Nephron progenitor cell (in vitro differentiated cells): ENCODE data around the gene MORN1.

ENCODE experiments used
- DNase-seq: peaks from one replicate; pipeline ENCODE4 v3.0.0; 2021
- H3K27ac Mint-ChIP-seq: 2 replicates; pipeline ENCODE4 v1.8.0; 2021; ENCODE audit warnings: mild to moderate bottlenecking, moderate library complexity, mixed read lengths
- H3K27me3 Mint-ChIP-seq: 2 replicates; pipeline ENCODE4 v1.8.0; 2021; ENCODE audit warnings: mild to moderate bottlenecking, low read depth, mixed read lengths; ENCODE audit not compliant: poor library complexity
- H3K36me3 Mint-ChIP-seq: 2 replicates; pipeline ENCODE4 v1.8.0; 2021; ENCODE audit warnings: low read depth, mixed read lengths
- H3K4me1 Mint-ChIP-seq: 2 replicates; pipeline ENCODE4 v1.8.0; 2021; ENCODE audit warnings: mixed read lengths
- H3K4me3 Mint-ChIP-seq: 2 replicates; pipeline ENCODE4 v1.8.0; 2021; ENCODE audit warnings: mild to moderate bottlenecking, moderate library complexity, mixed read lengths
- H3K9me3 Mint-ChIP-seq: 2 replicates; pipeline ENCODE4 v1.8.0; 2021; ENCODE audit warnings: mild to moderate bottlenecking, moderate library complexity, mixed read lengths
- TF ChIP-seq, protein P1 (sequence below): fragments of 200-600 bp; sonication (generic); IDR thresholded peaks from 2 replicates; pipeline ENCODE4 v1.5.0; 2021; ENCODE audit warnings: antibody characterized with exemption

Gene MORN1

DNA sequence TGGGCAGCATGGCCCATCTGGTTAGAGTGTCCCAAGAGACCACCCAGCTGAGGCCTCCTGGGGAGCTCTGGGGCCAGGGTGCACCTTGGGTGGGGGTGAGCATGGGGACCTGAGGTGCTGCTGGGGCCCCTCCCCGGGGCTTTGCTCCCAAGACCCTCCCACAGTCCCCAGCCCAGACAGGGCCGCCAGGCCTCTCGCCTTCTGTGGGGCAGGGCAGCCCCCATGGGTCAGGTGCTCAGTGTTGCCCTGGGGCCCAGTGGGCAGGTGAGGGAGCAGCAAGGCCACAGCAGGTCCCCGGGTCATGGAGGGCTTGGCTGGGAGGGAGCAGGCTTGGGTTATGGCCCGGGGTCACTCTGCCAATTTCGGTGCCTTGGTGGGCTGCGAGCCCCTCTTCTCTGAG is 45.5 kb upstream of the MORN1 start:
- no peaks in the 10 kb centered on the region for H3K9me3 Mint-ChIP-seq
- H3K27ac Mint-ChIP-seq = no peak overlapping the region
- peaks cover 52% of the 10 kb centered on the region for H3K27me3 Mint-ChIP-seq
- no peak overlapping the region for H3K4me3 Mint-ChIP-seq
- TF ChIP-seq, protein P1, sequence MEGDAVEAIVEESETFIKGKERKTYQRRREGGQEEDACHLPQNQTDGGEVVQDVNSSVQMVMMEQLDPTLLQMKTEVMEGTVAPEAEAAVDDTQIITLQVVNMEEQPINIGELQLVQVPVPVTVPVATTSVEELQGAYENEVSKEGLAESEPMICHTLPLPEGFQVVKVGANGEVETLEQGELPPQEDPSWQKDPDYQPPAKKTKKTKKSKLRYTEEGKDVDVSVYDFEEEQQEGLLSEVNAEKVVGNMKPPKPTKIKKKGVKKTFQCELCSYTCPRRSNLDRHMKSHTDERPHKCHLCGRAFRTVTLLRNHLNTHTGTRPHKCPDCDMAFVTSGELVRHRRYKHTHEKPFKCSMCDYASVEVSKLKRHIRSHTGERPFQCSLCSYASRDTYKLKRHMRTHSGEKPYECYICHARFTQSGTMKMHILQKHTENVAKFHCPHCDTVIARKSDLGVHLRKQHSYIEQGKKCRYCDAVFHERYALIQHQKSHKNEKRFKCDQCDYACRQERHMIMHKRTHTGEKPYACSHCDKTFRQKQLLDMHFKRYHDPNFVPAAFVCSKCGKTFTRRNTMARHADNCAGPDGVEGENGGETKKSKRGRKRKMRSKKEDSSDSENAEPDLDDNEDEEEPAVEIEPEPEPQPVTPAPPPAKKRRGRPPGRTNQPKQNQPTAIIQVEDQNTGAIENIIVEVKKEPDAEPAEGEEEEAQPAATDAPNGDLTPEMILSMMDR = no peak
- H3K36me3 Mint-ChIP-seq = no peaks in the 10 kb centered on the region
- no peak for DNase-seq
- no peaks in the 10 kb centered on the region for H3K4me1 Mint-ChIP-seq

DNA sequence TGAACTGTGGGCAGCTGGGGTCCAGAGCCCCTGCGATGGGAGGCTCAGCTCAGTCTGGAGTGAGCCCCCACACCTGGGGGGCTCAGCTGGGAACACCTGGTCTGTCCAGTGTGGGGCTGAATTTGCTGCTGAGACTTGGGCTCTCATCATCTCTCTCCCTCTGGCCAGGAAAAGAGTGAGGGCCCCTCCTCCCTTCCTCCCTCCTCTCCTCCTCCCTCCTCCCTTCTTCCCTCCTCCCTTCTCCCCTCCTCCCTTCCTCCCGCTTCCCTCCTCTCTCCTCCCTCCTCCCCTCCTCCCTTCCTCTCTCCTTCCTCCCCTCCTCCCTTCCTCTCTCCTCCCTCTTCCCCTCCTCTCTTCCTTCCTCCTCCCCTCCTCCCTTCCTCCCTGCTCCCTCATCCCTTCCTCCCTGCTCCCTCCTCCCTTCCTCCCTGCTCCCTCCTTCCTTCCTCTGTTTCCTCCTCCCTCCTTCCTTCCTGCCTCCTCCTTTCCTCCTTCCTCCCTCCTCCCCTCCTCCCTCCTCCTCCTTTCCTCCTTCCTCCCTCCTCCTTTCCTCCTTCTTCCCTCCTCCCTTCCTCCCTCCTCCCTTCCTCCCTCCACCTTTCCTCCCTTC is 44.5 kb upstream of the MORN1 start:
- TF ChIP-seq, protein P1 = no peak
- Mint-ChIP-seq H3K4me1 (no peaks in the 10 kb centered on the region), H3K27ac (no peak overlapping the region), H3K36me3 (no peaks in the 10 kb centered on the region), H3K4me3 (no peak overlapping the region), H3K27me3 (peaks cover 42% of the 10 kb centered on the region), H3K9me3 (no peaks in the 10 kb centered on the region)
- DNase-seq = no peak

DNA sequence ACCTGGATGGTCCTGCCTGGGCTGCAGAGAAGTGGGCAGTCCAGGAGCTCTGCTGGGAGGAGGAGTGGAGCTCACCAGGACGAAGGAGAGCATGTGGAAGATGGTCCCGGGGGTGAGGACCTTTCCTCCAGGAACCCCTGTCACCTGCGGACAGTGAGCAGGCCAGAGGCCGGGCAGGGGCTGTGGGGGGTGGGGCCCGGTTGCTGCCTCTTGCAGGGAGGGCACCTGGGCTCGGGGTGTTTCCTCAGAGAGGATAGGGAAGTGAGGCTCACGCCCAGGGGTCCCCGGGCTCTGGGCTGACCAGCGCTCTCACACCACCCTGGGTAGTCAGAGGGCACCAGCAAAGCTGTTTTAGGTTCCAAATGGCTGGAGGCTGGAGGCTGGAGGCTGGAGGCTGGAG is 43.7 kb upstream of the MORN1 start:
- no peak for DNase-seq
- Mint-ChIP-seq H3K4me1 (no peaks in the 10 kb centered on the region), H3K4me3 (no peak overlapping the region), H3K9me3 (no peaks in the 10 kb centered on the region), H3K27ac (no peak overlapping the region), H3K27me3 (peaks cover 42% of the 10 kb centered on the region), H3K36me3 (no peaks in the 10 kb centered on the region)
- TF ChIP-seq, protein P1 = no peak

DNA sequence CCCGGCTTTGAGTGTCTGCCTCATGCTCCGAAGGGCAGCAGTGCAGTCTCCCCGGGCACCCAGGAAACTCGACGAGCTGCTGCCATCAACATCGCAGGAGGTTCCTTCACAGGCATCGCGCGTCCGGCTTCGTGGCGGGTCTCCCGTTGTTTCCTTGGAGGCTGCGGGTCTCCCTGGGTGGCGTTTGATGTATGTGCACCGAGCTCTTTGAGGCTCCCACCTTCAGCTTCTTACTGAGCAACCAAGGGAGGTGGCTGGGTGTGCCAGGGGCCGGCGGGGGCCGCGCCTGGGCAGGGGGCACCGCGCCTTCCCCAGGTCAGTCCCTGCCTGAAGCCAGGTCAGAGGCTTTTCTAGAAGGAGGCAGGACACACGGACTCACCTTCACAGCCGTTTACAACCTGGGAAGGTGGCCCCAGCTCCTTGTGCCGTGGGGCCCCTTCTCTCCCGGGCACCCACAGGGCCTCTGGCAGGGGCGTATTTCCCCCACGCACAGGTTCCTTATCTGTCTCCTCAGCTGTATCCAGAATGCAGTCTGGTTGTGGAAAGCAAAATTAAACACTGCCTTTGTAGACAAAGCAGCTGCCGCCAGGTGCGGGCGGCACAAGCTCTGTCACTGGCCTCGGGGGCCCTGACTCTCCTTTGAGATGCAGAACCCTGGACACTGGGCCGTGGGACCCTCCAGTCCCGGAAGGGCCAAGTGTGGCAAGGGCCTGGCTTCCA is 42.7 kb upstream of the MORN1 start:
- peaks cover 6% of the 10 kb centered on the region for H3K9me3 Mint-ChIP-seq

DNA sequence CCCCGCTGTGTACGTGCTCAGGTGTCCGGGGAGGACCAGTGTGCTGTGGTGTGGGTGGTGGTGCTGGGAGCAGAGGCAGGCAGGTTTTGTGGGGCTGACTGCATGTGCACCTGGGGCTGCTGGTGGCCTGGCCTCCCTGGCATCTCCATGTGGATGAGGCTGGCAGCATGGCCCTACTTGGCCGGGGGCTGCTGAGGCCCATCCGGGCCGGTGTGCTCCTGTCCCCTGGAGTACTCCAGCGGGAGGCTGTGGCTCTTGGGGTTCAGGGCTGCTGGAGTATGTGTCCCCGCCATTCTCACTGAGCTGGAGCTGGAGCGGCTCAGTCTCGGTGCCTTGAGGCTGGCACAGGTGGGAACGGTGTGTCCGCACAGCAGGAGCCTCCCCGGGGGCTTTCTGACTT is 41.8 kb upstream of the MORN1 start:
- TF ChIP-seq, protein P1 = no peak
- no peak for DNase-seq
- peaks cover 44% of the 10 kb centered on the region for H3K27me3 Mint-ChIP-seq
- peaks cover 6% of the 10 kb centered on the region for H3K9me3 Mint-ChIP-seq
- H3K4me3 Mint-ChIP-seq = no peak overlapping the region
- no peak overlapping the region for H3K27ac Mint-ChIP-seq
- no peaks in the 10 kb centered on the region for H3K4me1 Mint-ChIP-seq
- H3K36me3 Mint-ChIP-seq = no peaks in the 10 kb centered on the region

More for the DNA sequence above, 42.7 kb upstream of the MORN1 start:
- Mint-ChIP-seq H3K4me1 (no peaks in the 10 kb centered on the region), H3K27me3 (peaks cover 44% of the 10 kb centered on the region), H3K36me3 (no peaks in the 10 kb centered on the region), H3K4me3 (no peak overlapping the region), H3K27ac (no peak overlapping the region)
- TF ChIP-seq, protein P1 = no peak
- no peak for DNase-seq

DNA sequence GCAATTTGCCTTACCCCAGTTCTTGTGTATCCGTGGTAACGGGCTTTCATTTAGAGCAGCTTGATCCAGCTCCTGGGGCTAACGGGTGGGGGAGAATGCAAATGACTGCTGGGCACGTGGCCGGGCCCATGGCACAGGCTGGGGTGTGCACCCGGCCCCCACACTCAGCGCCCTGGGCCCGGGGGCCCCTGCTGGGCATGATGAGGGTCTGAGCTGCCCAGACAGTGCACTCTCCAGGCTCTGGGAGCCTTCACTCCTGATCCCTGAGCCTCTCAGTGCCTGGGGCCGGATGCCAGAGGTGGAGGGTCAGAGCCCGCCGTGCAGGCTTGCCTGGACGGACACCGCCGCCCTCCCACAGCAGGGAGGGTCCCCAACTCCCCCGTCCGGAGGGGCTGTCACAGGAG is 41.1 kb upstream of the MORN1 start:
- no peaks in the 10 kb centered on the region for H3K36me3 Mint-ChIP-seq
- H3K27me3 Mint-ChIP-seq = peaks cover 38% of the 10 kb centered on the region

More for the DNA sequence above, 41.1 kb upstream of the MORN1 start:
- DNase-seq = peak; percentile 39
- Mint-ChIP-seq H3K4me3 (no peak overlapping the region), H3K4me1 (no peaks in the 10 kb centered on the region), H3K9me3 (peaks cover 6% of the 10 kb centered on the region), H3K27ac (no peak overlapping the region)
- TF ChIP-seq, protein P1 = no peak
